ENCODE results near the gene S100A2. TPM values are rescaled to one million over a fixed set of nuclear protein-coding genes. Genes with fewer than 3 reads are reported as not detected.

S100A2 gene
- total RNA-seq, 4 donors from 2014 or later, result 127 to 519 (median 267) TPM

DNA sequence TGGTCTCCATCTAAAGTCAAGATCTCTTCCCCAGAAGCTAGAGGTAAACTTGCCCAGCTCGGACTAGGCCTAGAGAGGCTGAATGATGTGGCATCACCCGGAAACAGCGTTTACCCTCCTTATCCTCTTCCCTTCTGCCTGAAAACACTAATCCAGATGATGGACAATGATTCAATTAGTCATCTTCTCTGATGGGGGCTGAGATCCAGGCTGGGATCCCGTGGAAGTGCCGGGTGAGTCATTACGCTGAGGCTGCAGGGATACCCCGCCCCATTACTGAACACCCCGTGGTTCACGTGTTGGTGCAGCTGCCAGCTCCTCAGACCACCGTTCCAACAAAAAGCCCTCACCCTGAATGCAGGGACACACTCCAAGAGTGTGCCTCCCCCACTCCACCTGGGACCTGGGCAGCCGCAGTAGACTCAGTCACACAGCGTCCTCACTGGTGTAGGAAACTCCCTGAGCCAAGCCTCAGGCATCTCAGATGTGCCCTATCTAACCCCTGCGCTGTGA, 31.9 kb downstream of the S100A2 start:
- 10% methylated on average over 7 of the region's 13 CpGs for WGBS
- Histone ChIP-seq H3K4me3 (peak overlapping the region; percentile 80), H3K36me3 (no peaks in the 10 kb centered on the region), H3K4me1 (peaks cover 67% of the 10 kb centered on the region), H3K9me3 (no peaks in the 10 kb centered on the region), H3K27me3 (no peaks in the 10 kb centered on the region), H3K27ac (peak overlapping the region; percentile 99)
- TF ChIP-seq, protein P1, sequence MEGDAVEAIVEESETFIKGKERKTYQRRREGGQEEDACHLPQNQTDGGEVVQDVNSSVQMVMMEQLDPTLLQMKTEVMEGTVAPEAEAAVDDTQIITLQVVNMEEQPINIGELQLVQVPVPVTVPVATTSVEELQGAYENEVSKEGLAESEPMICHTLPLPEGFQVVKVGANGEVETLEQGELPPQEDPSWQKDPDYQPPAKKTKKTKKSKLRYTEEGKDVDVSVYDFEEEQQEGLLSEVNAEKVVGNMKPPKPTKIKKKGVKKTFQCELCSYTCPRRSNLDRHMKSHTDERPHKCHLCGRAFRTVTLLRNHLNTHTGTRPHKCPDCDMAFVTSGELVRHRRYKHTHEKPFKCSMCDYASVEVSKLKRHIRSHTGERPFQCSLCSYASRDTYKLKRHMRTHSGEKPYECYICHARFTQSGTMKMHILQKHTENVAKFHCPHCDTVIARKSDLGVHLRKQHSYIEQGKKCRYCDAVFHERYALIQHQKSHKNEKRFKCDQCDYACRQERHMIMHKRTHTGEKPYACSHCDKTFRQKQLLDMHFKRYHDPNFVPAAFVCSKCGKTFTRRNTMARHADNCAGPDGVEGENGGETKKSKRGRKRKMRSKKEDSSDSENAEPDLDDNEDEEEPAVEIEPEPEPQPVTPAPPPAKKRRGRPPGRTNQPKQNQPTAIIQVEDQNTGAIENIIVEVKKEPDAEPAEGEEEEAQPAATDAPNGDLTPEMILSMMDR (IDR thresholded peaks at IDR 0.05), result no peak
- TF ChIP-seq POLR2AphosphoS5 (IDR thresholded peaks at IDR 0.05) (peak in 2 of 3 donors; percentile 25 to 42), POLR2A (IDR thresholded peaks at IDR 0.05) (peak in 1 of 2 donors; percentile 15)
- peak in 1 of 2 donors; percentile 92 for DNase-seq (ENCODE audit: low spot score in 2 of 2)

DNA sequence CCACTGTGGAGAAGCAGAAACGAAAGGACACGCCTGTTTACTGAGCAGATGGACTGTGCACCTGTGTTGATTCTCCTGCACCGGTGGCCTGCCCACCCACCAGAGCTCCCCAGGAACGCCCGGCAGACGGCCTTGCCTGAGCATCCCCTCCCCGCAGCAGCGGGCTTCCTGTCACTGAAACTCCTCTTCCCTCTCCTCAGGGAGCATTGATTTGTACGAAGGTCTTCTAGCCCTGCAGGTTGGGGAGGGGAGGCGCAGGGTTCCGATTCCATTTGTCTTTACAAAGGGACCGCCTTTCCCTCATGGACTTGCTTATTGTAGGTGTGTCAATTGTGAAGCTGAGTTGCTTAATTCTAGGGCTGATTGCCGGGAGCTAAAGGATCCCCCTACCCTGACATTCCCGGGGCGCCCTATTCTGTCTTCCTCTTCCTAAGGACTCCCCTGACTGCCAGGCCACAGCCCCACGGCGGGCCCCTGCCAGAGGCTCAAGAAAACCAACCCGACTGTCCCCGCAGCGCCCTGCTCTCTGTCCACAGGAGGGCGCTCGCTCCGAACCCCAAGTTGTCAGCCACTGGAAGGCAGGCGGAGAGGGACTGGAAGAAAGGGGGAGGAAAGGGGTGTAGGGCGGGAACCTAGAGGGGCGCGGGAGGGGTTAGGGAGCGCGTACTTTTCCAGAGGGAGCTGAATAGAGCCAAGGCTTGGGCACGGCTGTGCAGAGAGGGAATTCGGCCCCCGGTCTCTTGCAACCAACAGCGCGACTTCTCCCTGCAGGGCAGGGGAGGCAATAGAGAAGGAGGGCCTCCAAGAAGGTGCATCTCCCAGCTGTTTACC, 32.7 kb downstream of the S100A2 start:
- H3K4me3 ChIP-seq, result peak overlapping the region; percentile 80
- H3K4me1 ChIP-seq, result peaks cover 60% of the 10 kb centered on the region
- H3K27ac ChIP-seq, result peak overlapping the region; percentile 99
- 18% methylated on average over 26 of the region's 34 CpGs for WGBS
- no peak for TF ChIP-seq EP300 (IDR thresholded peaks at IDR 0.05)
- TF ChIP-seq POLR2A (IDR thresholded peaks at IDR 0.05), result no peak
- peak; percentile 19 to 68 (median 44) for TF ChIP-seq POLR2AphosphoS5 (IDR thresholded peaks at IDR 0.05)
- TF ChIP-seq, protein P1 (IDR thresholded peaks at IDR 0.05), result peak; percentile 94 to 97
- H3K9me3 ChIP-seq, result no peaks in the 10 kb centered on the region
- no peaks in the 10 kb centered on the region for H3K27me3 ChIP-seq
- no peaks in the 10 kb centered on the region for H3K36me3 ChIP-seq
- peak; percentile 95 to 96 for DNase-seq (ENCODE audit: low spot score in 2 of 2)

DNA sequence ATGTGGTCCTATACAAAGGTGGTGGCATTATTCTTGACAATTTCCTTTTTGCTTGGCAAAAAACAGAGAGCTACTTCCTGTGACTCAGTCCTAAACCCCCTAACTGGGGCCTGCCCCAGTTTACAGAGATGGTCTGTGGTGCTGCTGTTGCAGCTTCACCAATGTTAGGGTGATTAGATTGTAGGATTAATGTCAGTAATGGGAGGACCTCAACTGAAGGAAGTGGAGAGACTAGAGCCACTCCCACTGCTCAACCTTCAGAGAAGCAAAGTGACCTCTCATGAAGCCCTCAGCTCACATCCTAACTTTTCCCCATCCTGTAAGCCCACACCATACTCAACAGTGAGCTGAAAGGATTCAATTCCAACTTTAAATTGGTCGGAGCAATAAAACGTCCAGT, 33.5 kb downstream of the S100A2 start:
- Histone ChIP-seq H3K27me3 (no peaks in the 10 kb centered on the region), H3K4me3 (no peak overlapping the region), H3K27ac (no peak overlapping the region), H3K4me1 (peaks cover 56% of the 10 kb centered on the region), H3K36me3 (no peaks in the 10 kb centered on the region), H3K9me3 (no peaks in the 10 kb centered on the region)
- TF ChIP-seq EP300 (IDR thresholded peaks at IDR 0.05) (no peak), POLR2AphosphoS5 (IDR thresholded peaks at IDR 0.05) (no peak), POLR2A (IDR thresholded peaks at IDR 0.05) (no peak)
- TF ChIP-seq, protein P1 (IDR thresholded peaks at IDR 0.05), result no peak
- WGBS, result 66% methylated on average over 2 of the region's 2 CpGs
- peak in 1 of 2 donors; percentile 10 for DNase-seq (ENCODE audit: low spot score in 2 of 2)

DNA sequence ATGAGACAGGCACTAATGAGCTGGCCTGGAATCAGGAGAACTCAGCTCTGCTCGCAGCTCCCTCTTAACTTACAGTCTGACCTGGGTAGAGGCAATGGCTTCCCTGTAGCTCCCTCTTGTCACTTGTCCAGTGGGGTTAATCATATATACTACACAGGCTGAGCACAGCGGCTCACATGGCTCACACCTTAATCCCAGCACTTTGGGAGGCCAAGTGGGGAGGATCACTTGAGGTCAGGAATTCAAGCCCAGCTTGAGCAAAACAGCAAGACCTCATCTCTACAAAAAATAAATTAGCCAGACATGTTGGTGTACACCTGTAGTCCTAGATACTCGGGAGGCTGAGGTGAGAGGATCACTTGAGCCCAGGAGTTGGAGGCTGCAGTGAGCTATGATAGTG, 34.0 kb downstream of the S100A2 start:
- DNase-seq (ENCODE audit: low spot score in 2 of 2), result peak in 1 of 2 donors; percentile 37
- no peak overlapping the region for H3K4me3 ChIP-seq
- no peak overlapping the region for H3K27ac ChIP-seq
- H3K27me3 ChIP-seq, result no peaks in the 10 kb centered on the region
- peaks cover 52% of the 10 kb centered on the region for H3K4me1 ChIP-seq
- no peaks in the 10 kb centered on the region for H3K36me3 ChIP-seq
- 87% methylated on average over 3 of the region's 3 CpGs for WGBS
- no peak for TF ChIP-seq POLR2AphosphoS5 (IDR thresholded peaks at IDR 0.05)
- TF ChIP-seq, protein P1 (IDR thresholded peaks at IDR 0.05), result no peak
- TF ChIP-seq POLR2A (IDR thresholded peaks at IDR 0.05), result no peak
- no peak for TF ChIP-seq EP300 (IDR thresholded peaks at IDR 0.05)
- H3K9me3 ChIP-seq, result no peaks in the 10 kb centered on the region

DNA sequence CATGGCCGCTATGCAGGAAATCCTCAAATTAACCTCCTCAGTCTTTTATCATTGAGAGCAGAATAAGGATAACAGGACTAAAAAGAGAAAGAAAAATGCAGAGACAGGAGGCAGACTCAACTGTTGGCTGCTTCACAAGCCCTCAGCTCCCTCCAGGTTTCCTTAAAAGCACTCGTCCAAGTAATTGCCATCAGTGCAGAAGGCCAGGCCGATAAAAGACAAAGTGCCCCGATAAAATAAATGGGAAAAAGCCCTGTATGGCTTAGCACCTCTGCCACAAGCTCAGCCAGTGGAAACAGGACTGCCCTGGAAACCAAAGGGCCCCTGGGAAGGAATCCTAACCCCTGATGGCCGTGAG, 38.0 kb downstream of the S100A2 start:
- Histone ChIP-seq H3K4me1 (peaks cover 27% of the 10 kb centered on the region), H3K27me3 (no peaks in the 10 kb centered on the region), H3K27ac (peak overlapping the region; percentile 76), H3K4me3 (no peak overlapping the region), H3K36me3 (no peaks in the 10 kb centered on the region), H3K9me3 (no peaks in the 10 kb centered on the region)
- DNase-seq (ENCODE audit: low spot score in 2 of 2), result no peak
- WGBS, result 93% methylated on average over 5 of the region's 5 CpGs
- no peak for TF ChIP-seq POLR2AphosphoS5 (IDR thresholded peaks at IDR 0.05)
- TF ChIP-seq, protein P1 (IDR thresholded peaks at IDR 0.05), result no peak
- no peak for TF ChIP-seq POLR2A (IDR thresholded peaks at IDR 0.05)
